GM23338 (cell line): ENCODE results near the gene TXNL4A. TPM values are rescaled to one million over a fixed set of nuclear protein-coding genes. Genes with fewer than 3 reads are reported as not detected.

Experiments used
- ATAC-seq: fragments of 200-7000 bp; cut with Tn5 transposase; 3 replicates; pipeline ENCODE4 v1.9.1; 2020
- DNase-seq: peaks from one replicate; pipeline ENCODE4 v3.0.0-alpha.2; 2015; ENCODE audit warnings: low spot score
- H2AFZ ChIP-seq: fragments of 200-600 bp; sonication (generic); 2 replicates; pipeline ENCODE4 v1.8.0; 2016; ENCODE audit warnings: antibody characterized with exemption, mild to moderate bottlenecking, moderate library complexity
- H3F3A ChIP-seq: fragments of 200-600 bp; sonication (generic); replicated peaks from 2 replicates; pipeline ENCODE4 v1.8.0; 2017; ENCODE audit warnings: antibody characterized with exemption, mixed run types, low read depth
- H3K27ac ChIP-seq: fragments of 200-600 bp; sonication (generic); 2 replicates; pipeline ENCODE4 v1.6.1; 2016; ENCODE audit warnings: low read depth
- H3K27me3 ChIP-seq: fragments of 200-600 bp; sonication (generic); 2 replicates; pipeline ENCODE4 v1.8.0; 2016; ENCODE audit warnings: mild to moderate bottlenecking, mixed run types, moderate library complexity; ENCODE audit not compliant: insufficient read depth
- H3K36me3 ChIP-seq: fragments of 200-600 bp; sonication (generic); 2 replicates; pipeline ENCODE4 v1.8.0; 2016; ENCODE audit warnings: mild to moderate bottlenecking; ENCODE audit not compliant: insufficient read depth
- H3K4me1 ChIP-seq: fragments of 200-600 bp; sonication (generic); 2 replicates; pipeline ENCODE4 v1.8.0; 2016; ENCODE audit warnings: mild to moderate bottlenecking, moderate library complexity; ENCODE audit not compliant: insufficient read depth
- H3K4me2 ChIP-seq: fragments of 200-600 bp; sonication (generic); 2 replicates; pipeline ENCODE4 v1.7.1; 2017; ENCODE audit warnings: mixed run types
- H3K4me3 ChIP-seq: fragments of 200-600 bp; sonication (generic); 2 replicates; pipeline ENCODE4 v1.6.1; 2016; ENCODE audit warnings: mixed run types
- H3K79me2 ChIP-seq: fragments of 200-600 bp; sonication (generic); replicated peaks from 2 replicates; pipeline ENCODE4 v1.8.0; 2017; ENCODE audit warnings: mild to moderate bottlenecking; ENCODE audit not compliant: insufficient read depth
- H3K9me2 ChIP-seq: fragments of 200-600 bp; sonication (generic); 2 replicates; pipeline ENCODE4 v1.8.0; 2017; ENCODE audit not compliant: insufficient read depth
- H4K20me1 ChIP-seq: fragments of 200-600 bp; sonication (generic); replicated peaks from 2 replicates; pipeline ENCODE4 v1.8.0; 2017; ENCODE audit warnings: mild to moderate bottlenecking; ENCODE audit not compliant: insufficient read depth
- H3K27ac Mint-ChIP-seq: 2 replicates; pipeline ENCODE4 v1.8.0; 2020; ENCODE audit warnings: inconsistent platforms, mild to moderate bottlenecking, moderate library complexity, mixed read lengths
- H3K27me3 Mint-ChIP-seq: 3 replicates; pipeline ENCODE4 v1.8.0; 2022; ENCODE audit warnings: low read depth, mild to moderate bottlenecking, moderate library complexity, mixed read lengths, inconsistent platforms; ENCODE audit not compliant: insufficient read depth, poor library complexity
- H3K36me3 Mint-ChIP-seq: 3 replicates; pipeline ENCODE4 v1.8.0; 2021; ENCODE audit warnings: low read depth, mild to moderate bottlenecking, inconsistent platforms, moderate library complexity, mixed read lengths
- H3K4me1 Mint-ChIP-seq: 3 replicates; pipeline ENCODE4 v1.8.0; 2020; ENCODE audit warnings: mild to moderate bottlenecking, inconsistent platforms, mixed read lengths
- H3K4me3 Mint-ChIP-seq: 3 replicates; pipeline ENCODE4 v1.8.0; 2021; ENCODE audit warnings: moderate library complexity, mild to moderate bottlenecking, inconsistent platforms, mixed read lengths
- H3K9me3 Mint-ChIP-seq: 3 replicates; pipeline ENCODE4 v1.8.0; 2020; ENCODE audit warnings: moderate library complexity, mild to moderate bottlenecking, inconsistent platforms, mixed read lengths
- CREB1 ChIP-seq: fragments of 250-450 bp; sonication (Bioruptor Pico); IDR thresholded peaks from 2 replicates; pipeline ENCODE4 v1.5.0; 2020; ENCODE audit warnings: low read depth, mild to moderate bottlenecking, moderate library complexity
- EZH2 ChIP-seq: fragments of 200-600 bp; sonication (generic); IDR thresholded peaks from one replicate; pipeline ENCODE4 v1.8.0; 2017; ENCODE audit warnings: antibody characterized with exemption, mild to moderate bottlenecking, low read depth; ENCODE audit not compliant: unreplicated experiment
- EZH2phosphoT487 ChIP-seq: fragments of 200-600 bp; sonication (generic); IDR thresholded peaks from one replicate; pipeline ENCODE4 v1.8.1; 2018; ENCODE audit warnings: antibody characterized with exemption; ENCODE audit not compliant: unreplicated experiment
- POLR2AphosphoS5 ChIP-seq: IDR thresholded peaks from 2 replicates; pipeline ENCODE4 v1.6.1; 2016; ENCODE audit warnings: antibody characterized with exemption, low read depth
- STAT1 ChIP-seq: IDR thresholded peaks from one replicate; pipeline ENCODE4 v1.6.1; 2016; ENCODE audit warnings: antibody characterized with exemption; ENCODE audit not compliant: unreplicated experiment
- ZNF114 ChIP-seq: fragments of 250-450 bp; sonication (Bioruptor Pico); IDR thresholded peaks from 2 replicates; pipeline ENCODE4 v1.5.0; 2020; ENCODE audit warnings: mild to moderate bottlenecking, moderate library complexity
- ZNF331 ChIP-seq: fragments of 250-450 bp; sonication (Bioruptor Pico); IDR thresholded peaks from 2 replicates; pipeline ENCODE4 v1.5.0; 2020; ENCODE audit warnings: low read depth, mild to moderate bottlenecking, moderate library complexity
- polyA plus RNA-seq: library from polyadenylated mRNA; unstranded; fragments of >200 nt; fragmentation: Nextera tagmentation; extraction: Ambion mirVana; gene quantifications from 2 replicates; pipeline ENCODE4 v1.2.1, GENCODE V29; 2016
- total RNA-seq: library from RNA; depleted of rRNA; stranded (reverse); fragments of >200 nt; shearing (Covaris generic); gene quantifications from 2 replicates; pipeline ENCODE4 v1.2.3, GENCODE V29; 2014
- TF ChIP-seq, protein P1 (sequence below): IDR thresholded peaks from one replicate; pipeline ENCODE4 v1.6.1; 2018; ENCODE audit warnings: antibody characterized with exemption; ENCODE audit not compliant: unreplicated experiment
- TF ChIP-seq, protein P2 (sequence below): fragments of 250-450 bp; sonication (Bioruptor Pico); IDR thresholded peaks from 2 replicates; pipeline ENCODE4 v1.5.0; 2020; ENCODE audit warnings: mild to moderate bottlenecking, moderate library complexity
- TF ChIP-seq, protein P3 (sequence below): IDR thresholded peaks from 2 replicates; pipeline ENCODE4 v1.6.1; 2016; ENCODE audit warnings: antibody characterized with exemption

The TXNL4A gene
- total and polyA plus RNA-seq, 2 experiments from 2014 or later, result 51.0 to 271 TPM

DNA sequence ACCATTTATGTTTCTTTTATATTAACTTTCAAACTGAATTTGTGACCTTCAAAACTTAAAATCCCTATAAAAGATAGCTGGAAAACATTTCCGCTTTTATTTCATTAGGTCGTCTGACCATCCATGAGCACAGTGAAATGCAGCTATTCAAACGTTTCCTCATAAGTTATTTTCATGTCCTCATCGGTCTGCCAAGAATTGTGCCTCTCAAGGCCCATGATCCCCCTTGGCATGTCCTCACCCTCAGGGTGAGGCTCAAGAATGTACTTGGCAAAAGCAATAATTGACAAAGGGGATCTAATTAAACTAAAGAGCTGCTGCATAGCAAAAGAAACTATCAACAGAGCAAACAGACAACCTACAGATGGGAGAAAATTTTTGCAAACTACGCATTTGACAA, 49.3 kb downstream of the TXNL4A start (continued):
- TF ChIP-seq, protein P1, sequence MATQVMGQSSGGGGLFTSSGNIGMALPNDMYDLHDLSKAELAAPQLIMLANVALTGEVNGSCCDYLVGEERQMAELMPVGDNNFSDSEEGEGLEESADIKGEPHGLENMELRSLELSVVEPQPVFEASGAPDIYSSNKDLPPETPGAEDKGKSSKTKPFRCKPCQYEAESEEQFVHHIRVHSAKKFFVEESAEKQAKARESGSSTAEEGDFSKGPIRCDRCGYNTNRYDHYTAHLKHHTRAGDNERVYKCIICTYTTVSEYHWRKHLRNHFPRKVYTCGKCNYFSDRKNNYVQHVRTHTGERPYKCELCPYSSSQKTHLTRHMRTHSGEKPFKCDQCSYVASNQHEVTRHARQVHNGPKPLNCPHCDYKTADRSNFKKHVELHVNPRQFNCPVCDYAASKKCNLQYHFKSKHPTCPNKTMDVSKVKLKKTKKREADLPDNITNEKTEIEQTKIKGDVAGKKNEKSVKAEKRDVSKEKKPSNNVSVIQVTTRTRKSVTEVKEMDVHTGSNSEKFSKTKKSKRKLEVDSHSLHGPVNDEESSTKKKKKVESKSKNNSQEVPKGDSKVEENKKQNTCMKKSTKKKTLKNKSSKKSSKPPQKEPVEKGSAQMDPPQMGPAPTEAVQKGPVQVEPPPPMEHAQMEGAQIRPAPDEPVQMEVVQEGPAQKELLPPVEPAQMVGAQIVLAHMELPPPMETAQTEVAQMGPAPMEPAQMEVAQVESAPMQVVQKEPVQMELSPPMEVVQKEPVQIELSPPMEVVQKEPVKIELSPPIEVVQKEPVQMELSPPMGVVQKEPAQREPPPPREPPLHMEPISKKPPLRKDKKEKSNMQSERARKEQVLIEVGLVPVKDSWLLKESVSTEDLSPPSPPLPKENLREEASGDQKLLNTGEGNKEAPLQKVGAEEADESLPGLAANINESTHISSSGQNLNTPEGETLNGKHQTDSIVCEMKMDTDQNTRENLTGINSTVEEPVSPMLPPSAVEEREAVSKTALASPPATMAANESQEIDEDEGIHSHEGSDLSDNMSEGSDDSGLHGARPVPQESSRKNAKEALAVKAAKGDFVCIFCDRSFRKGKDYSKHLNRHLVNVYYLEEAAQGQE, result no peak
- TF ChIP-seq POLR2AphosphoS5, result no peak
- no peak for TF ChIP-seq STAT1

DNA sequence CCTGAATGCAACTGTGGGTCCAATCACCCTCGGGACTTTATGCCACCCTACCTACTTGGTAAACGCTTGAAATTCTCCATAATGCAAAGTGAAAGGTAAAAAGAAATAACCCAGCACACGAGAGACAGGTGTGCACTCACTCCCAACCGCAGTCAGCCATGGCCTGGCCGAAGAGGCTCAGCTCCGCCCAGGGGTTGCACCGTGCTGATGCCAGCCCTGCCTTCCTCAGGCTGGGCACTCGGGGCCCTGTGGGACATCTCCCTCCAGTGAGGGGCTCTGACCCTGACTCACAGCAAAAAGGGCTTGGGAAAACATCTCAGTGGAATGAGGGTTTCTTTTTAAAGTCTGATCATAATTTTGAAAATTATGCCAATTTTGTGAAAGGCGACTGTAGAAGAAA, 50.2 kb downstream of the TXNL4A start:
- Histone ChIP-seq H3K79me2 (peaks cover 5% of the 10 kb centered on the region; the same call in 1 of the 2 replicates), H4K20me1 (peaks cover 8% of the 10 kb centered on the region), H3K36me3 (no peaks in the 10 kb centered on the region), H3K27me3 (no peaks in the 10 kb centered on the region), H3K27ac (no peak overlapping the region), H3K9me2 (no peaks in the 10 kb centered on the region), H3K4me2 (no peak overlapping the region), H2AFZ (no peak overlapping the region), H3F3A (no peaks in the 10 kb centered on the region), H3K4me1 (0 out of 2 replicates have a peak, but pooled peaks cover 3% of the 10 kb centered on the region), H3K4me3 (no peak overlapping the region)
- H3K9me3 Mint-ChIP-seq, result 0 out of 3 replicates have a peak, but pooled peaks cover 2% of the 10 kb centered on the region
- H3K4me3 Mint-ChIP-seq, result no peak overlapping the region
- no peak overlapping the region for H3K27ac Mint-ChIP-seq
- peaks cover 2% of the 10 kb centered on the region for H3K36me3 Mint-ChIP-seq
- no peaks in the 10 kb centered on the region for H3K27me3 Mint-ChIP-seq
- DNase-seq, result no peak
- ATAC-seq, result no peak
- H3K4me1 Mint-ChIP-seq, result no peaks in the 10 kb centered on the region; the same call in 2 of the 3 replicates
- TF ChIP-seq EZH2phosphoT487 (no peak), ZNF331 (CRISPR knock-in tag) (no peak), ZNF114 (CRISPR knock-in tag) (no peak), CREB1 (CRISPR knock-in tag) (no peak), EZH2 (no peak), STAT1 (no peak)
- TF ChIP-seq, protein P1, result no peak
- TF ChIP-seq, protein P2, sequence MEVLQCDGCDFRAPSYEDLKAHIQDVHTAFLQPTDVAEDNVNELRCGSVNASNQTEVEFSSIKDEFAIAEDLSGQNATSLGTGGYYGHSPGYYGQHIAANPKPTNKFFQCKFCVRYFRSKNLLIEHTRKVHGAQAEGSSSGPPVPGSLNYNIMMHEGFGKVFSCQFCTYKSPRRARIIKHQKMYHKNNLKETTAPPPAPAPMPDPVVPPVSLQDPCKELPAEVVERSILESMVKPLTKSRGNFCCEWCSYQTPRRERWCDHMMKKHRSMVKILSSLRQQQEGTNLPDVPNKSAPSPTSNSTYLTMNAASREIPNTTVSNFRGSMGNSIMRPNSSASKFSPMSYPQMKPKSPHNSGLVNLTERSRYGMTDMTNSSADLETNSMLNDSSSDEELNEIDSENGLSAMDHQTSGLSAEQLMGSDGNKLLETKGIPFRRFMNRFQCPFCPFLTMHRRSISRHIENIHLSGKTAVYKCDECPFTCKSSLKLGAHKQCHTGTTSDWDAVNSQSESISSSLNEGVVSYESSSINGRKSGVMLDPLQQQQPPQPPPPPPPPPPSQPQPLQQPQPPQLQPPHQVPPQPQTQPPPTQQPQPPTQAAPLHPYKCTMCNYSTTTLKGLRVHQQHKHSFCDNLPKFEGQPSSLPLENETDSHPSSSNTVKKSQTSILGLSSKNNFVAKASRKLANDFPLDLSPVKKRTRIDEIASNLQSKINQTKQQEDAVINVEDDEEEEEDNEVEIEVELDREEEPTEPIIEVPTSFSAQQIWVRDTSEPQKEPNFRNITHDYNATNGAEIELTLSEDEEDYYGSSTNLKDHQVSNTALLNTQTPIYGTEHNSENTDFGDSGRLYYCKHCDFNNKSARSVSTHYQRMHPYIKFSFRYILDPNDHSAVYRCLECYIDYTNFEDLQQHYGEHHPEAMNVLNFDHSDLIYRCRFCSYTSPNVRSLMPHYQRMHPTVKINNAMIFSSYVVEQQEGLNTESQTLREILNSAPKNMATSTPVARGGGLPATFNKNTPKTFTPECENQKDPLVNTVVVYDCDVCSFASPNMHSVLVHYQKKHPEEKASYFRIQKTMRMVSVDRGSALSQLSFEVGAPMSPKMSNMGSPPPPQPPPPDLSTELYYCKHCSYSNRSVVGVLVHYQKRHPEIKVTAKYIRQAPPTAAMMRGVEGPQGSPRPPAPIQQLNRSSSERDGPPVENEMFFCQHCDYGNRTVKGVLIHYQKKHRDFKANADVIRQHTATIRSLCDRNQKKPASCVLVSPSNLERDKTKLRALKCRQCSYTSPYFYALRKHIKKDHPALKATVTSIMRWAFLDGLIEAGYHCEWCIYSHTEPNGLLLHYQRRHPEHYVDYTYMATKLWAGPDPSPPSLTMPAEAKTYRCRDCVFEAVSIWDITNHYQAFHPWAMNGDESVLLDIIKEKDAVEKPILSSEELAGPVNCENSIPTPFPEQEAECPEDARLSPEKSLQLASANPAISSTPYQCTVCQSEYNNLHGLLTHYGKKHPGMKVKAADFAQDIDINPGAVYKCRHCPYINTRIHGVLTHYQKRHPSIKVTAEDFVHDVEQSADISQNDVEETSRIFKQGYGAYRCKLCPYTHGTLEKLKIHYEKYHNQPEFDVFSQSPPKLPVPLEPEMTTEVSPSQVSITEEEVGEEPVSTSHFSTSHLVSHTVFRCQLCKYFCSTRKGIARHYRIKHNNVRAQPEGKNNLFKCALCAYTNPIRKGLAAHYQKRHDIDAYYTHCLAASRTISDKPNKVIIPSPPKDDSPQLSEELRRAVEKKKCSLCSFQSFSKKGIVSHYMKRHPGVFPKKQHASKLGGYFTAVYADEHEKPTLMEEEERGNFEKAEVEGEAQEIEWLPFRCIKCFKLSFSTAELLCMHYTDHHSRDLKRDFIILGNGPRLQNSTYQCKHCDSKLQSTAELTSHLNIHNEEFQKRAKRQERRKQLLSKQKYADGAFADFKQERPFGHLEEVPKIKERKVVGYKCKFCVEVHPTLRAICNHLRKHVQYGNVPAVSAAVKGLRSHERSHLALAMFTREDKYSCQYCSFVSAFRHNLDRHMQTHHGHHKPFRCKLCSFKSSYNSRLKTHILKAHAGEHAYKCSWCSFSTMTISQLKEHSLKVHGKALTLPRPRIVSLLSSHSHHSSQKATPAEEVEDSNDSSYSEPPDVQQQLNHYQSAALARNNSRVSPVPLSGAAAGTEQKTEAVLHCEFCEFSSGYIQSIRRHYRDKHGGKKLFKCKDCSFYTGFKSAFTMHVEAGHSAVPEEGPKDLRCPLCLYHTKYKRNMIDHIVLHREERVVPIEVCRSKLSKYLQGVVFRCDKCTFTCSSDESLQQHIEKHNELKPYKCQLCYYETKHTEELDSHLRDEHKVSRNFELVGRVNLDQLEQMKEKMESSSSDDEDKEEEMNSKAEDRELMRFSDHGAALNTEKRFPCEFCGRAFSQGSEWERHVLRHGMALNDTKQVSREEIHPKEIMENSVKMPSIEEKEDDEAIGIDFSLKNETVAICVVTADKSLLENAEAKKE (CRISPR knock-in tag), result no peak
- TF ChIP-seq, protein P3, sequence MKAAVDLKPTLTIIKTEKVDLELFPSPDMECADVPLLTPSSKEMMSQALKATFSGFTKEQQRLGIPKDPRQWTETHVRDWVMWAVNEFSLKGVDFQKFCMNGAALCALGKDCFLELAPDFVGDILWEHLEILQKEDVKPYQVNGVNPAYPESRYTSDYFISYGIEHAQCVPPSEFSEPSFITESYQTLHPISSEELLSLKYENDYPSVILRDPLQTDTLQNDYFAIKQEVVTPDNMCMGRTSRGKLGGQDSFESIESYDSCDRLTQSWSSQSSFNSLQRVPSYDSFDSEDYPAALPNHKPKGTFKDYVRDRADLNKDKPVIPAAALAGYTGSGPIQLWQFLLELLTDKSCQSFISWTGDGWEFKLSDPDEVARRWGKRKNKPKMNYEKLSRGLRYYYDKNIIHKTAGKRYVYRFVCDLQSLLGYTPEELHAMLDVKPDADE, result no peak
